ENCODE measurements around the gene FBRSL1. TPM values are rescaled to one million over a fixed set of nuclear protein-coding genes. Genes with fewer than 3 reads are reported as not detected.
A peak's percentile ranks its signal among the peaks of the same experiment; 100 is the strongest.

Gene FBRSL1
- total RNA-seq, 4 donors from 2014 or later = 5.9 to 16.0 (median 9.4) TPM

DNA sequence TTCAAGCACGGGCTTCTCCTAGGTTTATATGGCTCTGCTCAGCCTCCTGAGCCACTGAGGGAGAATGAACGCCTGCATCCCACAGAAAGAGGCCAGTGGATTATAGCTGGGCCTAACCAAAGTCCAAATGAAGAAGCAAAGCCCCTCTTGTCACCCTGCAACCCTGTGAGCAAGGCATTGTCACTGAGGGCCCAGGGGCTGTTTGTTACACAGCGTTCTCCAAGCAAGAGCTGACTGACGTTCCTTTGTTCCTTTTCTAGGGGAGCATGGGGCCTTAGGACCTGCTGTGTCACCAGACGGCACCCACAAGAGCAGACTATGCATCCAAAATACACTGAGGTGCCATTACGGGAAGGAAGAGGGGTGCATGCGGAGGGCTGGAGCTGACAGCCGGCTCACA, 4.3 kb upstream of the FBRSL1 start:
- no peak for DNase-seq (ENCODE audit: low spot score)
- no peak for ATAC-seq (ENCODE audit: low FRiP score)
- TF ChIP-seq, protein P1, sequence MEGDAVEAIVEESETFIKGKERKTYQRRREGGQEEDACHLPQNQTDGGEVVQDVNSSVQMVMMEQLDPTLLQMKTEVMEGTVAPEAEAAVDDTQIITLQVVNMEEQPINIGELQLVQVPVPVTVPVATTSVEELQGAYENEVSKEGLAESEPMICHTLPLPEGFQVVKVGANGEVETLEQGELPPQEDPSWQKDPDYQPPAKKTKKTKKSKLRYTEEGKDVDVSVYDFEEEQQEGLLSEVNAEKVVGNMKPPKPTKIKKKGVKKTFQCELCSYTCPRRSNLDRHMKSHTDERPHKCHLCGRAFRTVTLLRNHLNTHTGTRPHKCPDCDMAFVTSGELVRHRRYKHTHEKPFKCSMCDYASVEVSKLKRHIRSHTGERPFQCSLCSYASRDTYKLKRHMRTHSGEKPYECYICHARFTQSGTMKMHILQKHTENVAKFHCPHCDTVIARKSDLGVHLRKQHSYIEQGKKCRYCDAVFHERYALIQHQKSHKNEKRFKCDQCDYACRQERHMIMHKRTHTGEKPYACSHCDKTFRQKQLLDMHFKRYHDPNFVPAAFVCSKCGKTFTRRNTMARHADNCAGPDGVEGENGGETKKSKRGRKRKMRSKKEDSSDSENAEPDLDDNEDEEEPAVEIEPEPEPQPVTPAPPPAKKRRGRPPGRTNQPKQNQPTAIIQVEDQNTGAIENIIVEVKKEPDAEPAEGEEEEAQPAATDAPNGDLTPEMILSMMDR (IDR thresholded peaks at IDR 0.05) = no peak

DNA sequence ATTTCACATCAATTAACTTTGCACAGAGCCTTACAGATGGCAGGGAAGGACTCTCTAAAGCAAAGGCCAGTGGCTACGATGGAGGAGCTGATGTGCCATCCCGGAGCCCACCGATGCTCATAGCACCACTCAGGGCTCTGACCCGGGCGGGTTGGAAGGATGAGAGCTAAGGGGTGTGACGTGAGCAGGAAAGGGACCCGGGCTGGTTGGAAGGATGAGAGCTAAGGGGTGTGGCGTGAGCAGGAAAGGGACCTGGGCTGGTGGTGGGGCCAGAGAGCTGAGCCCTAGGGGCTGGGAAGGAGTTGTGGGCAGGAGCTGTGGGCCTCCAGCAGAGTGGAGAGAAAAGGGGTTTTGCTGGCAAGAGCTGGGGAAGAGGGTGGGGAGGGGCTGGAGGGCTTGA, 3.8 kb upstream of the FBRSL1 start:
- TF ChIP-seq, protein P1 (IDR thresholded peaks at IDR 0.05) = no peak
- DNase-seq (ENCODE audit: low spot score) (no peak), ATAC-seq (ENCODE audit: low FRiP score) (no peak)

DNA sequence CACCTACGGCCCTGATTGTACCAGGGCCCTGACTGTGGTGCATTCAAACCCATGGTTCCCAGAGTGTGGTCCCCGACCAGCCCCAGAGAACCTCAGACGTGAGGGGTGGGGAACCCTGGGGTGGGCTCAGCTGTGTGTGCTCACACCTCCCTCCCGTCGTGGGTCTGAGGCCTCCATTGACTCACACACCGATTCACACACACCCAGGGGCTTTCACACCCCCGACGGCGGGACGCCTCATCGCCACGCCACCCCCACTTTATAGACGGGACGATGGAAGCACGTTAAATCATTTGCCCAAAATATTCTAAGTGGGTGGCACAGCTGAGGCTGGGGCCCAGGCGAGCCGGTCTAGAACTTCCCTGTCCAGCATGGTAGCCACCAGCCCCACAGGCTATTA, 3.4 kb upstream of the FBRSL1 start:
- TF ChIP-seq, protein P1 (IDR thresholded peaks at IDR 0.05) = no peak
- no peak for ATAC-seq (ENCODE audit: low FRiP score)
- DNase-seq (ENCODE audit: low spot score) = no peak

DNA sequence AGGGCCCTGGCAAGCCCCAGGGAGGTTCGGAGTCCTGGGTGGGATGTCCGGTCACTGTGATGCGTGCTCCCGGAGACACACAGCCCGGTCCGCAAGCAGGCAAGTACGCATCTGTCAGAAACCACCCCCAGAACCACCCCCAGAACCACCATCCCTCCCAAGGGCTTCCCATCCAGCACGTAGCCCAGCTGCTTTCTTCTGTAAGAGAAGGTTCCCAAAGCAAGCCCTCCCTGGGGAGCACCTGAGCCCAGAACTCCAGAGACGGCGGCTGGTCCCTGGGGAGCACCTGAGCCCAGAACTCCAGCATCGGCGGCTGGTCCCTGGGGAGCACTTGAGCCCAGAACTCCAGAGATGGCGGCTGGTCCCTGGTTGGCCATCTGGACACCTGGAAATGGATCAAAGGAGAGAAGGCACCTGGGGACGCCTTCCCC, 2.6 kb upstream of the FBRSL1 start:
- TF ChIP-seq, protein P1 (IDR thresholded peaks at IDR 0.05) = no peak
- no peak for DNase-seq (ENCODE audit: low spot score)
- ATAC-seq (ENCODE audit: low FRiP score) = no peak

DNA sequence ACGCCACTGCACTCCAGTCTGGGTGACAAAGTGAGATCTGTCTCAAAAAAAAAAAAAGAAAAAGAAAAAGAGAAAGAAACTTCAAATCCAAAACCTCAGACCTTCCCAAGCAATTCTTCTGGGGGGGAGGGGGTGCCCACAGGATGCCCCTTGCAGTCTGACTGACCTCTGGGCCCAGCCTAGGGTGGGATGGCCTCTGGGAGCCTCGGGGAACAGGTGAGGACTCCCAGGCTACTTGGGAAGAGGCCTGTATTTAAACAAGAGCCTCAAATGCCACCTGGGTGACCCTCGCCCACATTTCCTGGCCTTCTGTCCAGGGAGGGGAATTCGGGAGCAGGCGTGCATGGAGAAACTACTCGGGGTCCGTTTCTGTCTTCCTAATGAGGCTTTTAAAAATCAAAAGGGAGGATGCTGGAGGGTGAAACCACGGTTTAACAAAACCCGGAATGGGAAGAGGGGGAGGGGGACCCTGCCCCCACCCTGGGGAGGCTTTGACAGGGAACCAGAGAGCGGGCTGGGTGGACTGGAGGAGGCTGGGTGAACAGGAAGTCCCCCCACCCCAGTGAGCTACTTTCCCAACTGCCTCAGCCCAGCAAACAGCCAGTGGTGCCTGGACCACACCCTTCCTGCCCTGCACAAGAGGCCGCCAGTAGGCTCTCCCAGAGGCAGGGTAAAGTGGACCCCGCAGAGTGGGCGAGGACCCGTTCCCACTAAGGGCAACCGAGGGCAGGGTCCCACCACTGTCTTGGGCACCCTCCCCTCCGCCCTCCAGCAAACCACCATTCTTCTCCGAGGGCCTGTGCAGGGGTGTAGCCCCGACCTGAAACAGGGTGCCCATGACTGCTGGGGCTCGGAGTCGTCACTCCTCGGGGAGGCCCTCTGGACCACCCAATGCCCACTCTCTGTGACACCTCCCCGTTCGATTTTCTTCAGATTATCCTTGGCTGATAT, 1.5 kb upstream of the FBRSL1 start:
- TF ChIP-seq, protein P1 (IDR thresholded peaks at IDR 0.05) = no peak
- no peak for ATAC-seq (ENCODE audit: low FRiP score)
- no peak for DNase-seq (ENCODE audit: low spot score)

DNA sequence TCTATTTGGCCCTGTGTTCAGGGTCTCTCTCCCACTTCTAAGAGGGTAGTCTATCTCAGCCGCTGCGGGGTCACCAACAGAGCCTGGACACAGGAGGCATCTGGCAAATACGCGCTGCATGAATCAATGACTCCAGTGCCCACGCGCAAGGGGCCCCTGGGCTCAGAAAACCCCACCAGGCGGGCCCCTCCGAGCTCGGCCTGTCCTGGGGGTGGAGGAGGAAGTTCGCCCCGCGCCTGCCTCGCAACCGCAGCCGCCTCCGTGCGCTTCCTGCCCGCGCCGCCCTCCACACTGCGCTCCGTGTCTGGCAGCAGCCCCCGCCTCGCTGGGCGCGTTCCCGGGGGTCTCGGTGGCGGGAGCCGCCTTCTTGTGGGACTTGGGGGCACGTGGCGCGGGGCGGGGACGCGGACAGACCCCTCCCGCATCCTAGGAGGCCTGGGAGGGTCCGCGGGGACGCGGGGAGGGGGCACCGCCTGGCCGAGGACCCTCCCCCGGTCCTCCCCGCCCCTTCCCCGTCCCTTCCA, 811 bp upstream of the FBRSL1 start:
- no peak for DNase-seq (ENCODE audit: low spot score)
- ATAC-seq (ENCODE audit: low FRiP score) = peak; percentile 16
- TF ChIP-seq, protein P1 (IDR thresholded peaks at IDR 0.05) = no peak
